ENCODE data around the gene GPR180.

The GPR180 gene

DNA sequence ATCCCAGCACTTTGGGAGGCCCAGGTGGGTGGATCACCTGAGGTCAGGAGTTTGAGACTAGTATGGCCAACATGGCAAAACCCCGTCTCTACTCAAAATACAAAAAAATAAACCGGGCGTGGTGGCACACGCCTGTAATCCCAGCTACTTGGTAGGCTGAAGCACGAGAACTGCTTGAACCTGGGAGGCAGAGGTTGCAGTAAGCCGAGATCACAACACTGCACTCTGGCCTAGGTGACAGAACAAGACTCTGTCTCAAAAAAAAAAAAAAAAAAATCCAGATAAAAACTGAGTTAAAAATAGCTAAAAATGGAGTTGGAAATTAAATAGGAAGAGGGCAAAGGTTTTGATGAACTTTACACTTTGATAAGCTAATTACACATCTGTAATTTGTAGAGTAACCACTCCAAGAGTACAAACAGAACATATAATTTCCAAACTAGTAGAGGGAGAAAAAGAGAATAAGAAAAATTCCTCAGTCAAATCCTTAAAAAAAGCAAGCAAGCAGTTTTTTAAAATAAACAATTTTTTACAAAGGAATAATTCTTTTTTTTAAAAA, 16.0 kb upstream of the GPR180 start:
- Histone ChIP-seq H3K9ac (ENCODE audit: low read depth, low read length) (no peak overlapping the region), H3K9me3 (ENCODE audit: control insufficient read depth, insufficient read depth, low read length) (no peaks in the 10 kb centered on the region), H3K4me1 (ENCODE audit: insufficient read depth, low read length) (no peaks in the 10 kb centered on the region), H3K36me3 (ENCODE audit: insufficient read depth, low read length) (peaks cover 7% of the 10 kb centered on the region)

DNA sequence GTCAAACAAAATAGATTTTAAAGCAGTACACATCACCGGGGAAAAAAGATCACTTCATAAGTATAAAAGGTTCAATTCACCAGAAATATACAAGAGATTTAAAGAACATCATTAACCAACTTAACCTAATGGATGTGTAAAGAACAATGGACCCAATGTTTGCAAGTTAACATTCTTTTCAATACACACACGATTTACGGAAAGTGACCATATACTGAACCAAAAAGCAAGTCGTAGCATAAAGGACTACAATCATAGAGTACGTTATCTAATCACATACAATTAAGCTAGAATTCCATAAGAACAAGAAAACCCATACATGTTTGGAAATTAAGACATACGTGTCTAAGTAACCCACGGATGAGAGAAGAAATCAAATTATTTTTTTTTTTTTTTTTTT, 15.3 kb upstream of the GPR180 start:
- Histone ChIP-seq H3K9me3 (ENCODE audit: control insufficient read depth, insufficient read depth, low read length) (no peaks in the 10 kb centered on the region), H3K4me1 (ENCODE audit: insufficient read depth, low read length) (no peaks in the 10 kb centered on the region), H3K36me3 (ENCODE audit: insufficient read depth, low read length) (peaks cover 7% of the 10 kb centered on the region), H3K9ac (ENCODE audit: low read depth, low read length) (no peak overlapping the region)

DNA sequence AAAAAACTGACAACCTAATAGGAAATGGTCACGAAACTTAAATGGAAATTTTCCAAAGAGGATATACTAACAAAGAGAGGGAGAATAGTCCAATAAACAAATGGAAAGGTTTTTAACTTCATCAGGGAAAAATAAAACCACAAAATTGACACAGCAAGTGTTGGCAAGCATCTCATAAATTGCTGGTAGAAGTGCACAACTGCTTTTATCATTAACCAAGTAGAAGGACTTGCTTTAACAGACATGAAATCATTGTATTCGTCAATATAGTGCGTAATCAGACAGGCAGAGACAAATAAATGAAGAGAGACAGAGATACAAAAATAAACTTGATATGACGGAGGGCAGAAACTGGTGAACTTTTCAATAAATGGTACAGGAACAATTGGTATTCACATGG, 13.1 kb upstream of the GPR180 start:
- Histone ChIP-seq H3K9ac (ENCODE audit: low read depth, low read length) (no peak overlapping the region), H3K36me3 (ENCODE audit: insufficient read depth, low read length) (peaks cover 3% of the 10 kb centered on the region; the same call in 1 of the 2 replicates), H3K9me3 (ENCODE audit: control insufficient read depth, insufficient read depth, low read length) (no peaks in the 10 kb centered on the region), H3K4me1 (ENCODE audit: insufficient read depth, low read length) (no peaks in the 10 kb centered on the region)

DNA sequence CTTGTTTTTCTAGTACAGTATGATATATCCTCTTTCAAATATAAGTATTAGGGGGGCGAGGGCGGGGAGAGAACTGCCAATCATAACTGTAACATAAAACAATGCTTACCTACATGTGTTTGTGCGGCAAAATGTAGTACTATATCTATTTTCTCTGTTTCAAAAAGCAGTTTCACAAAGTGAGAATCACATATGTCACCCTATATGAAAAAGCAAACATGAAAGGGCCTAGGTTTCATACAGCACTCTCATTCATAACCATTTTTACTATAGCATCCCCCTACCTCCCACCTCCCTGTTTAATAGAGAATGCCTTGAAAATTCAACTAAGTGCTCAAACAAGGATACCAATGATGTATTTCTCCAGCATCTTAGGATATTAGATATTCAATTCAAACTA, 10.9 kb upstream of the GPR180 start:
- H3K36me3 ChIP-seq (ENCODE audit: insufficient read depth, low read length), result peaks cover 3% of the 10 kb centered on the region; the same call in 1 of the 2 replicates
- no peaks in the 10 kb centered on the region for H3K4me1 ChIP-seq (ENCODE audit: insufficient read depth, low read length)
- no peak overlapping the region for H3K9ac ChIP-seq (ENCODE audit: low read depth, low read length)
- H3K9me3 ChIP-seq (ENCODE audit: control insufficient read depth, insufficient read depth, low read length), result no peaks in the 10 kb centered on the region

DNA sequence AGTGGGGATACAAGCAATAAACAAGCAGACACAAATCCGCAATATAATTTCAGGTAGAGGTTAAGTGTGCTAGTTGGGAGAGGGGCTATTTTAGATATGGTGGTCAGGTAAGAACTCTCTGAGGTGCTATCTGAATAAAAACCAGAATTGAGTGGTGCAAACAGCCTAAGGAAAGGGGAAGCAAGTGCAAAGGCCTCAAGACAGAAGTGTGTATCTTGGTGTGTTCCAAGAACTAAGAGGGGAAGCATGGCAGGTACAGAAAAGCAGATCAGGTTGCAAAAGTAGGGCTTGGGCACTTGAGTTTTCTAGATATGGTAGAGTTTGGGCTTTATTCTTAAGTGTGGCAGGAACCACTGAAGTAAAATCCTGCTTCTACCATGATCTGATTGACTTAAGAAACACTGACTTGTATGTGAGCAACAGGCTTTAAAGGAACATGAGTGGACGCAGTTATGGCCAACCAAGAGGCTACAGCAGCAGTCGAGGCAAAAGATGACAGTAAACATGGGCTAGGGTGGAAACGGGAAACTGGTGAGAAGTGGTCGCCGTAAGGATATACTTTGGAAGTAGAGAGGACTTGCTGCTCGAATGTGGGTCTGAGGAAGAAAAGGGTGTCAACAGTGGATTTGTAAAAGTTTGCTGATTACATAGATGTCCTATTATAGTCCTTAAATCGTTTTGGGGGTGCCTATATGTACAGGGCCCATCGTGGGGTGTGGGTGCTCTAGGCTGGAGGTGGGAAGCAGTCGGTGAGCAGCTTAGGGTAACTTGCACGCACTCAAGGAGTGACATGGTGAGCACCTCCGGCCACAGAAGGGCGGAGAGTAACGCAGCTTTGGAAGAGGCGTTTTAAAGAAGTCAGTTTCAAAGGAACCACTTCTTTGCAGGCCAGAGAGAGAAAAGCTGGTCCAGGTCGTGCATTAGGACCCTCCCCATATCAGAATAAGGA, 6.4 kb upstream of the GPR180 start:
- Histone ChIP-seq H3K36me3 (ENCODE audit: insufficient read depth, low read length) (peaks cover 3% of the 10 kb centered on the region; the same call in 1 of the 2 replicates), H3K9ac (ENCODE audit: low read depth, low read length) (peak overlapping the region; percentile 77), H3K9me3 (ENCODE audit: control insufficient read depth, insufficient read depth, low read length) (no peaks in the 10 kb centered on the region), H3K4me1 (ENCODE audit: insufficient read depth, low read length) (no peaks in the 10 kb centered on the region)

DNA sequence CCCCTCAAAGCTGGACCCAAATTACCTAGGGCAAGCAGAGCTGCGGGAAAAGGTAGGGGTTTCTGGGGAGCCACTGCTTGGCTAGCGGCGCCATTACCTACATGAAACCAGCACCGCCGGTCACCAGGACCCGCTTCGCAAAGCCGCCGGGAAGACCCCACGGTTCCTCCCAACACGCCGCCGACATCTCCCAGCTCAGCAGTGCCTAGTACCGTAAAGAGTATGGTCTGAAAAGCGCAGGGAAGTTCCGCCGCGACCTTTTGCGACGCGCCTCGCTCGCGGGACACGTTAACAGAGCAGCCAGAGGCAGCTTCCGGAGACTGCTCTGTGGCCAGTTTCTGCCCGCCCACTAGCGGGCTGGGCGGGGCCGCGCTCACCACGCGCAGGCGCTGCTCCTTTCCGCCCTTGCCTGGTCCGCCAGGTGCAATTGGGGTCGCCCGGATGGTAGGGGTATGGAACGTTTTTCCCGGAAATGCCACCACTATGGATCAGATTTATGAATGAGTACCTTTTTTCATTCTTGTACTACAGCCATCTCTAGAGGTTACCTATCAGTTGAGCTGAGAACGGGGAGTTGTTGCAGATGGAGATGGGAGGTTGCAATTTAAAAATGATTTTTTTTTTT, 5.6 kb upstream of the GPR180 start, which contains the start of gene TGDS:
Gene TGDS, minus strand, starts transcription at position 203 of the 625 bp plus-strand sequence. Its CDS starts 16 bp downstream, at position 187.
- H3K4me1 ChIP-seq (ENCODE audit: insufficient read depth, low read length), result no peaks in the 10 kb centered on the region

DNA sequence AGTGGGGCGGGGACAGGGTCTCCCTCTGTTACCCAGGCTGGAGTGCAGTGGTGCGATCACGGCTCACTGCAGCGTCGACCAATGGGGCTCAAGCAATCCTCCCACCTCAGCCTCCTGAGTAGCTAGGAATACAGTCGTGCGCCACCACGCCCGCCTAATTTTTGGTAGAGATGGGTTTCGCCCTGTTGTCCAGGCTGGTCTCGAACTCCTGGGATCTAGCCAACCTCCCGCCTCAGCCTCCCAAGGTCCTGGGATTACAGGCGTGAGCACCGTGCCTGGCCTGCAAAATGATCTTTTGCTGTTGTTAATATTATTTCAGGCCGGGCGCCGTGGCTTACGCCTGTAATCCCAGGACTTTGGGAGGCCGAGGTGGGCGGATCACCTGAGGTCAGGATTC, 5.1 kb upstream of the GPR180 start:
- Histone ChIP-seq H3K9ac (ENCODE audit: low read depth, low read length) (peak overlapping the region; percentile 77; the same call in 1 of the 2 replicates), H3K36me3 (ENCODE audit: insufficient read depth, low read length) (no peaks in the 10 kb centered on the region; the same call in 1 of the 2 replicates), H3K4me1 (ENCODE audit: insufficient read depth, low read length) (no peaks in the 10 kb centered on the region), H3K9me3 (ENCODE audit: control insufficient read depth, insufficient read depth, low read length) (peaks cover 6% of the 10 kb centered on the region; the same call in 1 of the 2 replicates)

More for the DNA sequence above, 5.6 kb upstream of the GPR180 start, which contains the start of gene TGDS:
- Histone ChIP-seq H3K36me3 (ENCODE audit: insufficient read depth, low read length) (no peaks in the 10 kb centered on the region; the same call in 1 of the 2 replicates), H3K9me3 (ENCODE audit: control insufficient read depth, insufficient read depth, low read length) (peaks cover 6% of the 10 kb centered on the region; the same call in 1 of the 2 replicates), H3K9ac (ENCODE audit: low read depth, low read length) (peak within 1 kb of the TSS; percentile 77)

DNA sequence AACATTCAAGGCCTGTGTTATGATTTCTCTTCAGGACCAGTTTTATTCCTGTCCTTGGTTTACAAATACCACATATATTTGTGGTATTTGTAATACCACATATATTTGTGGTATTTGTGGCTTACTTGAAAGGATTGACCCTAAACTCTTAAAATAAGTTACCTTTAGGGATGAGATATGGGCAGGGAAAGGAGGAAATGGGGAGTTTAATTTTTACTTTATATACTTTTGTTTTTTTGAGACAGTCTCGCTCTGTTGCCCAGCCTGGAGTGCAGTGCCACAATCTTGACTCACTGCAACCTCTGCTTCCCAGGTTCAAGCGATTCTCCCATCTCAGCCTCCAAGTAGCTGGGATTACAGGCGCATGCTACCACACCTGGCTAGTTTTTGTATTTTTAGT, 3.4 kb upstream of the GPR180 start:
- Histone ChIP-seq H3K4me1 (ENCODE audit: insufficient read depth, low read length) (peaks cover 6% of the 10 kb centered on the region; the same call in 1 of the 2 replicates), H3K9ac (ENCODE audit: low read depth, low read length) (no peak overlapping the region), H3K9me3 (ENCODE audit: control insufficient read depth, insufficient read depth, low read length) (peaks cover 6% of the 10 kb centered on the region; the same call in 1 of the 2 replicates), H3K36me3 (ENCODE audit: insufficient read depth, low read length) (no peaks in the 10 kb centered on the region)

DNA sequence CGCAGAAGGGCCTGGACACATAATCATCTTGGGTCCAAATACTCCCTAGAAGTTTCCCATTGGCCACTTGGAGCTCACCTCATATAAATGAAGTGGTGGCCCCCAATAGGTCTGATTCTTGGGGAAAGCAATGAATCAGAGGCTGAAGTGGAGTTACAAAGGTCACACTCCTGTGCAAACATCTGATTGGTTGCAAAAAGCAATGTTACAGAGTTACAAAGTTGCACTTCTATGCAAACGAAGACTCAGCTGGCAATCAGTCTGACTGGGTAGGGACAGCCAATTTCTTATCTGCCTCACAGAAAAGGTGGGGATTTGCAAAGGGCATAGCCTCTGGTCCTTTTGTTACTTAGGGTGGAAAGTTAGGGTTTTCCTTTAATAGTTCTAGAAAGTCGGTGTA, 1.8 kb upstream of the GPR180 start:
- H3K9me3 ChIP-seq (ENCODE audit: control insufficient read depth, insufficient read depth, low read length), result peaks cover 6% of the 10 kb centered on the region; the same call in 1 of the 2 replicates
- no peak overlapping the region for H3K9ac ChIP-seq (ENCODE audit: low read depth, low read length)
- no peaks in the 10 kb centered on the region for H3K36me3 ChIP-seq (ENCODE audit: insufficient read depth, low read length)
- peaks cover 6% of the 10 kb centered on the region; the same call in 1 of the 2 replicates for H3K4me1 ChIP-seq (ENCODE audit: insufficient read depth, low read length)

DNA sequence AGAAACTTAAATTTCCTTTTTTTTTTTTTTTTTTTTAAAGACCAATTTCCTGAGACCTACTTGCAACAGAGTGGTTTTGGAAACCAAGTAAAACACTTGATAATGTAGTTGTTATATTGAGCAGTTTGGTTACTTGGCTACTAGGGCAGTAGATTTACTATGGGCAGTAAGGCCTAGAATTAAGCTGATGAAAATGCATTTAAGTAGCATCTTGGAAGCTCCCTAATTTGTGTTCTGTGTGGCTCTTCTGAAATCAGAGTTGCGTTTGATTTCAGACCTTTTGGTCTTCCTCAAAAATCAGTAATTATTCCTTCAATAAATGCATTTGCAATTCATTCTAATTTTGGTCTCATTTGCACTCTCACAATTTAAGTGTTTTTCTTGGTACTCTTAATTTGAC, 810 bp downstream of the GPR180 start:
- Histone ChIP-seq H3K36me3 (ENCODE audit: insufficient read depth, low read length) (peaks cover 3% of the 10 kb centered on the region; the same call in 1 of the 2 replicates), H3K9me3 (ENCODE audit: control insufficient read depth, insufficient read depth, low read length) (peaks cover 6% of the 10 kb centered on the region; the same call in 1 of the 2 replicates), H3K9ac (ENCODE audit: low read depth, low read length) (peak overlapping the region; percentile 98), H3K4me1 (ENCODE audit: insufficient read depth, low read length) (peaks cover 6% of the 10 kb centered on the region; the same call in 1 of the 2 replicates)

DNA sequence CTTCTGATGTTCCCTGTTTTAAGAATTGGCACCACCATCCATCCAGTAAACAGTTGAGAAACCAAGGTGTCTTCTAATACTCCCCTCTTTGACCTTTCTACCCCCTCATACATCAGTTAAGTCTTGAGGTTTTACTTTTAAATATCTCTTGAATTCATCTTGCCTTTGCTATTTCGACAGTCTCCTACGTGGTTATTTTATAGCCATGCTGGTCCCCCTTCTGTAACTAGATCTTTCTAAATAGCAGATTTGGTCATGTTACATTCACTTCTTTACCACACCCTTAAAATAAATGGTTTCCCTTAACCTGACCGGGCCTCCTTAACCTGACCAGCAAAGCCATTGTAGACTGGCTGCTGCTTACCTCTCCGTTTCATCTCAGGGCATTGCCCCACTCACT, 5.4 kb downstream of the GPR180 start:
- Histone ChIP-seq H3K36me3 (ENCODE audit: insufficient read depth, low read length) (peaks cover 6% of the 10 kb centered on the region; the same call in 1 of the 2 replicates), H3K4me1 (ENCODE audit: insufficient read depth, low read length) (peaks cover 6% of the 10 kb centered on the region; the same call in 1 of the 2 replicates), H3K9me3 (ENCODE audit: control insufficient read depth, insufficient read depth, low read length) (no peaks in the 10 kb centered on the region), H3K9ac (ENCODE audit: low read depth, low read length) (no peak overlapping the region)

DNA sequence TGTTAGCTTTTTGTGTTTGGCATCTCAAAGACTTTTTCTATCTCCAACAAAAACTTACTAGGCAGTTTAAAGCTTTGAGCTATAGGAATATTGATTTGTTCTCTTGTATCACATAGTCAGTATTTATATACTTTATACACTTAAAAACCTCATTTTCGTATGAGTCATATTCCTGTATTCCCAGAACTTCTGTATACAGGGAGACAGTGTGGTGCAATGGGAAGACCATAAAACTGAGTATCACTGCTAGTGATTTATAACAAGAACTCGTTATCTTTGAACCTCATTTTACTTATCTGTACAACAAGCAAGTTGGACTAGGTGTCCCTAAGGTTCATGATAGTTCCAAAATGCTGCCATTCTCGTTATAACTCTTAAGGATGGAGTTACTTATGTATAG, 6.3 kb downstream of the GPR180 start:
- Histone ChIP-seq H3K36me3 (ENCODE audit: insufficient read depth, low read length) (peaks cover 6% of the 10 kb centered on the region; the same call in 1 of the 2 replicates), H3K9me3 (ENCODE audit: control insufficient read depth, insufficient read depth, low read length) (no peaks in the 10 kb centered on the region), H3K4me1 (ENCODE audit: insufficient read depth, low read length) (peaks cover 3% of the 10 kb centered on the region; the same call in 1 of the 2 replicates), H3K9ac (ENCODE audit: low read depth, low read length) (no peak overlapping the region)

DNA sequence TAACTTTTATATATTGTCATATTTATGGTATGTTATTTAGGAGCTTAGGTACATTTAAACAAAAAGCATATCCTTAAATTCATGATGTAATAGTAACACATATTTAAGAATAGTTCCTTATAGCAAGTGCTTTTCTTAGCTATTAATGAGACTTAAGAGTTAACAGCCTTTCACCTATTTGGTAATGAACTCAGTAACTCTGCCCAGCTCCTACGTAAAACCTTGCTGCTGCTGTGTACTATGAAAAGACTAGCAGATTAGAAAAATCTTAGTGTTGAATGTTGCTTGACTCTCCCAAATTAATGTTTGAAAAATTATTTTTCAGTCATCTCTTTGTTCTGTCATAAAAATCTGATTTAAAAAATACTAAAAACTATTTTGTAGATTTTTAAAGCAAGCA, 6.9 kb downstream of the GPR180 start:
- Histone ChIP-seq H3K4me1 (ENCODE audit: insufficient read depth, low read length) (no peaks in the 10 kb centered on the region), H3K9ac (ENCODE audit: low read depth, low read length) (no peak overlapping the region), H3K9me3 (ENCODE audit: control insufficient read depth, insufficient read depth, low read length) (no peaks in the 10 kb centered on the region), H3K36me3 (ENCODE audit: insufficient read depth, low read length) (peaks cover 6% of the 10 kb centered on the region; the same call in 1 of the 2 replicates)

DNA sequence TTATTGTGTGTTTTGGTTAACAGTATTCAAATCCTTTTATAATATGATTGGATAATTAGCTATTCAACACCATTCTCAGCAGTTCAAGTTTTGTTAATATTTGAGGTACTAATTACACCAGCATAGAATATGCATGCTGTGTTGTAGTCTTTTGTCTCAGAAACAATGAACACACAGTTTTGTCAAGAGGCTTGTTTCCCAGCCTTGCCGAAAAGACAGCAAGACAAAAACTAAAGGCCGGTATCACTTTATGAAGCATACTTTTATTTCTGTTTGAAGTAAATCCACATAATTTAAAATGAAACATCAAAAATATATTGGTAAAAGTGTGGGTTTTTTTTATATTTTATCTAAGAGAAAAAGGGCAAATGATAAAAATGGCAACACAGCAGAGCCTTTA, 7.5 kb downstream of the GPR180 start:
- peaks cover 6% of the 10 kb centered on the region; the same call in 1 of the 2 replicates for H3K36me3 ChIP-seq (ENCODE audit: insufficient read depth, low read length)
- no peaks in the 10 kb centered on the region for H3K9me3 ChIP-seq (ENCODE audit: control insufficient read depth, insufficient read depth, low read length)

More for the DNA sequence above, 7.5 kb downstream of the GPR180 start:
- Histone ChIP-seq H3K9ac (ENCODE audit: low read depth, low read length) (no peak overlapping the region), H3K4me1 (ENCODE audit: insufficient read depth, low read length) (no peaks in the 10 kb centered on the region)
